Measurements from ENCODE around the gene CELSR1.
"Not testable (repeated sequence)": the region's sequence is repeated elsewhere in the genome, so short reads cannot be mapped to it uniquely, and the experiment has no call there.

Gene CELSR1

DNA sequence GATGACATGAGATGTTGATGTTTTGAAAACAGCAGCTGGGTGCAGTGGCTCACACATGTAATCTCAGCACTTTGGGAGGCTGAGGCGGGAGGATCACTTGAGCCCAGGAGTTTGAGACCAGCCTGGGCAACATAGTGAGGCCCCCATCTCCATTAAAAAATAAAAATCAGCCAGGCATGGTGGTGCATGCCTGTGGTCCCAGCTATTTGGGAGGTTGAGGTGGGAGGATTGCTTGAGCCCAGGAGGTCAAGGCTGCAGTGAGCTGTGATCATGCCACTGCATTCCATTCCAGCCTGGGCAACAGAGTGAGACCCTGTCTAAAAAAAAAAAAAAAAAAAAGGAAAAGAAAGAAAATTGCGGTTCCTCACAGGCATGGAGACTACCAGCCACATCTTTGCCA, 224.6 kb downstream of the CELSR1 start:
- not testable (repeated sequence) for DNase-seq

- DNase-seq: no peak
These were observed 225.4 kb downstream of the CELSR1 start for GRCh38 chr22:46312056-46312455.

All from cortex of kidney (tissue), 1 donor.